Measurements from ENCODE around the gene NIF3L1.
"Not testable (repeated sequence)": the region's sequence is repeated elsewhere in the genome, so short reads cannot be mapped to it uniquely, and the experiment has no call there.

Gene NIF3L1

GRCh38 chr2:200873560-200873959, 15.6 kb upstream of the NIF3L1 start:
- peak; percentile 74 for DNase-seq

- no peak for DNase-seq
These were observed 11.7 kb upstream of the NIF3L1 start for GRCh38 chr2:200877443-200877842.

GRCh38 chr2:200878289-200878880, 10.8 kb upstream of the NIF3L1 start:
- no peak for DNase-seq

GRCh38 chr2:200881715-200882249, 7.4 kb upstream of the NIF3L1 start:
- DNase-seq = not testable (repeated sequence)

GRCh38 chr2:200899482-200899881, 10.3 kb downstream of the NIF3L1 start:
- DNase-seq = no peak

GRCh38 chr2:200901459-200902072, 12.4 kb downstream of the NIF3L1 start:
- peak; percentile 86 for DNase-seq

GRCh38 chr2:200905618-200906296, 16.6 kb downstream of the NIF3L1 start:
- peak; percentile 56 for DNase-seq

- DNase-seq = no peak
These were observed 20.8 kb downstream of the NIF3L1 start for GRCh38 chr2:200909958-200910357.

- DNase-seq = no peak
These were observed 24.5 kb downstream of the NIF3L1 start for GRCh38 chr2:200913654-200914053.

GRCh38 chr2:200922439-200922838, 33.3 kb downstream of the NIF3L1 start:
- no peak for DNase-seq

GRCh38 chr2:200929334-200930249, 40.4 kb downstream of the NIF3L1 start:
- no peak for DNase-seq

GRCh38 chr2:200930947-200931626, 41.9 kb downstream of the NIF3L1 start:
- peak; percentile 25 for DNase-seq

- DNase-seq = no peak
These were observed 50.7 kb downstream of the NIF3L1 start for GRCh38 chr2:200939832-200940231.

GRCh38 chr2:200943527-200944105, 54.4 kb downstream of the NIF3L1 start:
- DNase-seq = no peak

- peak; percentile 58 for DNase-seq
These were observed 55.6 kb downstream of the NIF3L1 start for GRCh38 chr2:200944467-200945394.

GRCh38 chr2:200945395-200945729, 56.2 kb downstream of the NIF3L1 start:
- no peak for DNase-seq

- DNase-seq = no peak
These were observed 61.2 kb downstream of the NIF3L1 start for GRCh38 chr2:200950378-200950777.
